Loucy (cell line): ENCODE data around the gene SNAPC4.

Source experiments
- CTCF ChIP-seq: fragments of 200-600 bp; sonication (generic); conservative IDR thresholded peaks from 2 replicates; pipeline ENCODE4 v1.5.1; 2014; ENCODE audit warnings: mild to moderate bottlenecking, antibody characterized with exemption, low read length
- EZH2phosphoT487 ChIP-seq: fragments of 200-600 bp; IDR thresholded peaks from 2 replicates; pipeline ENCODE4 v1.6.1; 2018; ENCODE audit warnings: antibody characterized with exemption, mild to moderate bottlenecking, moderate library complexity, borderline replicate concordance

- TF ChIP-seq CTCF (no peak), EZH2phosphoT487 (no peak)
These were observed 32.4 kb downstream of the SNAPC4 start for GRCh38 chr9:136367296-136368145.
